KBM-7 (cell line): ENCODE data around the gene SLC25A12.
A peak's percentile ranks its signal among the peaks of the same experiment; 100 is the strongest.
"Not testable (repeated sequence)": the region's sequence is repeated elsewhere in the genome, so short reads cannot be mapped to it uniquely, and the experiment has no call there.

ENCODE experiments used
- DNase-seq: peaks from one replicate; pipeline ENCODE4 v3.0.0-alpha.2; 2015
- in situ Hi-C: fragments of 300-500 bp; cut with MboI; formaldehyde crosslinking; loops from 2 replicates; pipeline ENCODE4 v1.14.3; 2020; ENCODE audit warnings: low sequenced_read_pairs, low pct_unique_long_range_greater_than_20kb, mixed read lengths

The SLC25A12 gene

GRCh38 chr2:171836146-171836910 lies 57.7 kb downstream of the SLC25A12 start:
- in situ Hi-C loops = no loop called here
- DNase-seq = no peak

GRCh38 chr2:171835386-171835785 lies 58.7 kb downstream of the SLC25A12 start:
- in situ Hi-C loops = no loop called here
- no peak for DNase-seq

- DNase-seq = no peak
- in situ Hi-C loops = no loop called here
Observed at GRCh38 chr2:171834286-171834685, 59.8 kb downstream of the SLC25A12 start.

- DNase-seq = no peak
- in situ Hi-C loops = no loop called here
Observed at GRCh38 chr2:171832489-171832888, 61.6 kb downstream of the SLC25A12 start.

GRCh38 chr2:171830039-171830438 lies 64.0 kb downstream of the SLC25A12 start:
- no peak for DNase-seq
- in situ Hi-C loops = no loop called here

- in situ Hi-C loops = no loop called here
- DNase-seq = no peak
Observed at GRCh38 chr2:171824086-171824485, 70.0 kb downstream of the SLC25A12 start.

- DNase-seq = peak; percentile 26
- in situ Hi-C loops = no loop called here
Observed at GRCh38 chr2:171822525-171823322, 71.3 kb downstream of the SLC25A12 start.

- in situ Hi-C loops = no loop called here
- no peak for DNase-seq
Observed at GRCh38 chr2:171819453-171819852, 74.6 kb downstream of the SLC25A12 start.

- in situ Hi-C loops = no loop called here
- DNase-seq = no peak
Observed at GRCh38 chr2:171814883-171815282, 79.2 kb downstream of the SLC25A12 start.

- in situ Hi-C loops = no loop called here
Observed at GRCh38 chr2:171814174-171814573, 79.9 kb downstream of the SLC25A12 start.

GRCh38 chr2:171813729-171814128 lies 80.3 kb downstream of the SLC25A12 start:
- in situ Hi-C loops = no loop called here
- DNase-seq = no peak

More at GRCh38 chr2:171814174-171814573, 79.9 kb downstream of the SLC25A12 start:
- no peak for DNase-seq

- DNase-seq = no peak
- in situ Hi-C loops = no loop called here
Observed at GRCh38 chr2:171813126-171813525, 80.9 kb downstream of the SLC25A12 start.

GRCh38 chr2:171811245-171811628 lies 82.8 kb downstream of the SLC25A12 start:
- in situ Hi-C loops = no loop called here
- peak; percentile 41 for DNase-seq

GRCh38 chr2:171810422-171811244 lies 83.4 kb downstream of the SLC25A12 start:
- no peak for DNase-seq

GRCh38 chr2:171808885-171809284 lies 85.2 kb downstream of the SLC25A12 start:
- in situ Hi-C loops, DNase-seq: not testable (repeated sequence)

More at GRCh38 chr2:171810422-171811244, 83.4 kb downstream of the SLC25A12 start:
- in situ Hi-C loops = no loop called here

GRCh38 chr2:171807831-171808393 lies 86.1 kb downstream of the SLC25A12 start:
- no peak for DNase-seq
- in situ Hi-C loops = no loop called here

GRCh38 chr2:171807119-171807518 lies 86.9 kb downstream of the SLC25A12 start:
- in situ Hi-C loops = no loop called here
- no peak for DNase-seq

- in situ Hi-C loops = no loop called here
- no peak for DNase-seq
Observed at GRCh38 chr2:171804456-171804855, 89.6 kb downstream of the SLC25A12 start.

- in situ Hi-C loops = no loop called here
Observed at GRCh38 chr2:171803757-171804156, 90.3 kb downstream of the SLC25A12 start.

More at GRCh38 chr2:171803757-171804156, 90.3 kb downstream of the SLC25A12 start:
- DNase-seq = no peak
